GM23338 (cell line): ENCODE measurements around the gene OR6J1. TPM values are rescaled to one million over a fixed set of nuclear protein-coding genes. Genes with fewer than 3 reads are reported as not detected.
"Not testable (repeated sequence)": the region's sequence is repeated elsewhere in the genome, so short reads cannot be mapped to it uniquely, and the experiment has no call there.

Source experiments
- ATAC-seq: fragments of 200-7000 bp; cut with Tn5 transposase; 3 replicates; pipeline ENCODE4 v1.9.1; 2020
- DNase-seq: peaks from one replicate; pipeline ENCODE4 v3.0.0-alpha.2; 2015; ENCODE audit warnings: low spot score
- H2AFZ ChIP-seq: fragments of 200-600 bp; sonication (generic); 2 replicates; pipeline ENCODE4 v1.8.0; 2016; ENCODE audit warnings: antibody characterized with exemption, mild to moderate bottlenecking, moderate library complexity
- H3F3A ChIP-seq: fragments of 200-600 bp; sonication (generic); replicated peaks from 2 replicates; pipeline ENCODE4 v1.8.0; 2017; ENCODE audit warnings: antibody characterized with exemption, mixed run types, low read depth
- H3K27ac ChIP-seq: fragments of 200-600 bp; sonication (generic); 2 replicates; pipeline ENCODE4 v1.6.1; 2016; ENCODE audit warnings: low read depth
- H3K27me3 ChIP-seq: fragments of 200-600 bp; sonication (generic); 2 replicates; pipeline ENCODE4 v1.8.0; 2016; ENCODE audit warnings: mild to moderate bottlenecking, mixed run types, moderate library complexity; ENCODE audit not compliant: insufficient read depth
- H3K36me3 ChIP-seq: fragments of 200-600 bp; sonication (generic); 2 replicates; pipeline ENCODE4 v1.8.0; 2016; ENCODE audit warnings: mild to moderate bottlenecking; ENCODE audit not compliant: insufficient read depth
- H3K4me1 ChIP-seq: fragments of 200-600 bp; sonication (generic); 2 replicates; pipeline ENCODE4 v1.8.0; 2016; ENCODE audit warnings: mild to moderate bottlenecking, moderate library complexity; ENCODE audit not compliant: insufficient read depth
- H3K4me2 ChIP-seq: fragments of 200-600 bp; sonication (generic); 2 replicates; pipeline ENCODE4 v1.7.1; 2017; ENCODE audit warnings: mixed run types
- H3K4me3 ChIP-seq: fragments of 200-600 bp; sonication (generic); 2 replicates; pipeline ENCODE4 v1.6.1; 2016; ENCODE audit warnings: mixed run types
- H3K79me2 ChIP-seq: fragments of 200-600 bp; sonication (generic); replicated peaks from 2 replicates; pipeline ENCODE4 v1.8.0; 2017; ENCODE audit warnings: mild to moderate bottlenecking; ENCODE audit not compliant: insufficient read depth
- H3K9me2 ChIP-seq: fragments of 200-600 bp; sonication (generic); 2 replicates; pipeline ENCODE4 v1.8.0; 2017; ENCODE audit not compliant: insufficient read depth
- H4K20me1 ChIP-seq: fragments of 200-600 bp; sonication (generic); replicated peaks from 2 replicates; pipeline ENCODE4 v1.8.0; 2017; ENCODE audit warnings: mild to moderate bottlenecking; ENCODE audit not compliant: insufficient read depth
- H3K27ac Mint-ChIP-seq: 2 replicates; pipeline ENCODE4 v1.8.0; 2020; ENCODE audit warnings: inconsistent platforms, mild to moderate bottlenecking, moderate library complexity, mixed read lengths
- H3K27me3 Mint-ChIP-seq: 3 replicates; pipeline ENCODE4 v1.8.0; 2022; ENCODE audit warnings: low read depth, mild to moderate bottlenecking, moderate library complexity, mixed read lengths, inconsistent platforms; ENCODE audit not compliant: insufficient read depth, poor library complexity
- H3K36me3 Mint-ChIP-seq: 3 replicates; pipeline ENCODE4 v1.8.0; 2021; ENCODE audit warnings: low read depth, mild to moderate bottlenecking, inconsistent platforms, moderate library complexity, mixed read lengths
- H3K4me1 Mint-ChIP-seq: 3 replicates; pipeline ENCODE4 v1.8.0; 2020; ENCODE audit warnings: mild to moderate bottlenecking, inconsistent platforms, mixed read lengths
- H3K4me3 Mint-ChIP-seq: 3 replicates; pipeline ENCODE4 v1.8.0; 2021; ENCODE audit warnings: moderate library complexity, mild to moderate bottlenecking, inconsistent platforms, mixed read lengths
- H3K9me3 Mint-ChIP-seq: 3 replicates; pipeline ENCODE4 v1.8.0; 2020; ENCODE audit warnings: moderate library complexity, mild to moderate bottlenecking, inconsistent platforms, mixed read lengths
- CREB1 ChIP-seq: fragments of 250-450 bp; sonication (Bioruptor Pico); IDR thresholded peaks from 2 replicates; pipeline ENCODE4 v1.5.0; 2020; ENCODE audit warnings: low read depth, mild to moderate bottlenecking, moderate library complexity
- EZH2phosphoT487 ChIP-seq: fragments of 200-600 bp; sonication (generic); IDR thresholded peaks from one replicate; pipeline ENCODE4 v1.8.1; 2018; ENCODE audit warnings: antibody characterized with exemption; ENCODE audit not compliant: unreplicated experiment
- NANOG ChIP-seq: IDR thresholded peaks from 2 replicates; pipeline ENCODE4 v1.6.1; 2016; ENCODE audit warnings: antibody characterized with exemption, borderline replicate concordance
- ZNF462 ChIP-seq: fragments of 250-450 bp; sonication (Bioruptor Pico); IDR thresholded peaks from 2 replicates; pipeline ENCODE4 v1.5.0; 2020; ENCODE audit warnings: mild to moderate bottlenecking, moderate library complexity
- polyA plus RNA-seq: library from polyadenylated mRNA; unstranded; fragments of >200 nt; fragmentation: Nextera tagmentation; extraction: Ambion mirVana; gene quantifications from 2 replicates; pipeline ENCODE4 v1.2.1, GENCODE V29; 2016
- total RNA-seq: library from RNA; depleted of rRNA; stranded (reverse); fragments of >200 nt; shearing (Covaris generic); gene quantifications from 2 replicates; pipeline ENCODE4 v1.2.3, GENCODE V29; 2014

OR6J1 gene
- total and polyA plus RNA-seq, 2 experiments from 2014 or later: not detected

- TF ChIP-seq ZNF462 (CRISPR knock-in tag): no peak
Observed at GRCh38 chr14:22678221-22678620, 34.1 kb upstream of the OR6J1 start (continued).

GRCh38 chr14:22677551-22677950 lies 33.4 kb upstream of the OR6J1 start:
- not testable (repeated sequence) for H3K36me3 ChIP-seq, ATAC-seq, H3K4me3 Mint-ChIP-seq, DNase-seq, H3K27me3 ChIP-seq, H3F3A ChIP-seq, H3K4me1 ChIP-seq, H3K9me2 ChIP-seq, H3K4me1 Mint-ChIP-seq, H3K36me3 Mint-ChIP-seq, H3K27ac ChIP-seq, H3K4me3 ChIP-seq, H3K27me3 Mint-ChIP-seq, H3K27ac Mint-ChIP-seq, H3K4me2 ChIP-seq, H4K20me1 ChIP-seq, H3K79me2 ChIP-seq
- H2AFZ ChIP-seq: peak overlapping the region; percentile 81
- peaks cover 12% of the 10 kb centered on the region; the same call in 2 of the 3 replicates for H3K9me3 Mint-ChIP-seq

GRCh38 chr14:22671622-22672021 lies 27.5 kb upstream of the OR6J1 start:
- H3K36me3 ChIP-seq: no peaks in the 10 kb centered on the region
- DNase-seq: no peak
- no peak for ATAC-seq
- no peaks in the 10 kb centered on the region for H3K79me2 ChIP-seq
- no peaks in the 10 kb centered on the region for H3K27me3 ChIP-seq
- no peaks in the 10 kb centered on the region for H3K4me1 ChIP-seq
- Mint-ChIP-seq H3K9me3 (no peaks in the 10 kb centered on the region; the same call in 2 of the 3 replicates), H3K27me3 (no peaks in the 10 kb centered on the region), H3K4me3 (no peak overlapping the region), H3K27ac (no peak overlapping the region), H3K36me3 (no peaks in the 10 kb centered on the region), H3K4me1 (no peaks in the 10 kb centered on the region)
- H3F3A ChIP-seq: no peaks in the 10 kb centered on the region
- no peak overlapping the region for H2AFZ ChIP-seq
- 0 out of 2 replicates have a peak, but pooled peaks cover 3% of the 10 kb centered on the region for H3K9me2 ChIP-seq
- no peak overlapping the region for H3K4me3 ChIP-seq
- no peaks in the 10 kb centered on the region for H4K20me1 ChIP-seq
- no peak overlapping the region for H3K4me2 ChIP-seq
- H3K27ac ChIP-seq: no peak overlapping the region
- TF ChIP-seq NANOG (no peak), ZNF462 (CRISPR knock-in tag) (no peak), CREB1 (CRISPR knock-in tag) (no peak), EZH2phosphoT487 (no peak)
